ENCODE data around the gene CSNK1G3. TPM values are rescaled to one million over a fixed set of nuclear protein-coding genes. Genes with fewer than 3 reads are reported as not detected.

CSNK1G3 gene
- polyA plus RNA-seq, 1 experiment, result 9.8 TPM

- no peaks in the 10 kb centered on the region for H3K36me3 ChIP-seq (ENCODE audit: control insufficient read depth, insufficient read depth, low read length)
- ChIA-PET CTCF (interaction anchor here (1.7 kb wide), 1 partner anchor 9 kb away, joined by 3 read pairs; no protein-coding TSS in a partner anchor), POLR2A (no interaction called here)
- H3K4me3 ChIP-seq (ENCODE audit: low read depth, low read length), result no peak overlapping the region
- DNase-seq (ENCODE audit: low read depth), result no peak
- H3K27me3 ChIP-seq (ENCODE audit: control insufficient read depth, insufficient read depth, low read length), result no peaks in the 10 kb centered on the region
- TF ChIP-seq CTCF (IDR thresholded peaks at IDR 0.05; ENCODE audit: insufficient read depth, low read depth, low read length), result no peak
Measured at GRCh38 chr5:123530728-123531127, 18.8 kb downstream of the CSNK1G3 start.

- no peak for TF ChIP-seq CTCF (IDR thresholded peaks at IDR 0.05; ENCODE audit: insufficient read depth, low read depth, low read length)
- CTCF ChIA-PET, result interaction anchor here (1.3 kb wide), 1 partner anchor 49 kb away, joined by 3 read pairs; no protein-coding TSS in a partner anchor
- POLR2A ChIA-PET, result no interaction called here
Measured at GRCh38 chr5:123535648-123536047, 23.7 kb downstream of the CSNK1G3 start.

GRCh38 chr5:123537256-123537655, 25.3 kb downstream of the CSNK1G3 start:
- ChIA-PET CTCF (no interaction called here), POLR2A (no interaction called here)

More at GRCh38 chr5:123535648-123536047, 23.7 kb downstream of the CSNK1G3 start:
- no peak for DNase-seq (ENCODE audit: low read depth)
- Histone ChIP-seq H3K27me3 (ENCODE audit: control insufficient read depth, insufficient read depth, low read length) (no peaks in the 10 kb centered on the region), H3K4me3 (ENCODE audit: low read depth, low read length) (no peak overlapping the region), H3K36me3 (ENCODE audit: control insufficient read depth, insufficient read depth, low read length) (no peaks in the 10 kb centered on the region)

GRCh38 chr5:123537845-123538244, 25.9 kb downstream of the CSNK1G3 start:
- Histone ChIP-seq H3K27me3 (ENCODE audit: control insufficient read depth, insufficient read depth, low read length) (no peaks in the 10 kb centered on the region), H3K36me3 (ENCODE audit: control insufficient read depth, insufficient read depth, low read length) (no peaks in the 10 kb centered on the region), H3K4me3 (ENCODE audit: low read depth, low read length) (no peak overlapping the region)
- DNase-seq (ENCODE audit: low read depth), result no peak
- CTCF ChIA-PET, result interaction anchor here (1.0 kb wide), 1 partner anchor 11 kb away, joined by 4 read pairs; no protein-coding TSS in a partner anchor
- no peak for TF ChIP-seq CTCF (IDR thresholded peaks at IDR 0.05; ENCODE audit: insufficient read depth, low read depth, low read length)
- POLR2A ChIA-PET, result no interaction called here

More at GRCh38 chr5:123537256-123537655, 25.3 kb downstream of the CSNK1G3 start:
- no peak overlapping the region for H3K4me3 ChIP-seq (ENCODE audit: low read depth, low read length)
- DNase-seq (ENCODE audit: low read depth), result no peak
- no peaks in the 10 kb centered on the region for H3K36me3 ChIP-seq (ENCODE audit: control insufficient read depth, insufficient read depth, low read length)
- no peaks in the 10 kb centered on the region for H3K27me3 ChIP-seq (ENCODE audit: control insufficient read depth, insufficient read depth, low read length)
- TF ChIP-seq CTCF (IDR thresholded peaks at IDR 0.05; ENCODE audit: insufficient read depth, low read depth, low read length), result no peak

GRCh38 chr5:123538670-123539459, 26.9 kb downstream of the CSNK1G3 start:
- no peak for TF ChIP-seq CTCF (IDR thresholded peaks at IDR 0.05; ENCODE audit: insufficient read depth, low read depth, low read length)
- Histone ChIP-seq H3K4me3 (ENCODE audit: low read depth, low read length) (no peak overlapping the region), H3K36me3 (ENCODE audit: control insufficient read depth, insufficient read depth, low read length) (no peaks in the 10 kb centered on the region), H3K27me3 (ENCODE audit: control insufficient read depth, insufficient read depth, low read length) (no peaks in the 10 kb centered on the region)
- DNase-seq (ENCODE audit: low read depth), result no peak
- POLR2A ChIA-PET, result no interaction called here
- CTCF ChIA-PET, result interaction anchor here (1.0 kb wide), 1 partner anchor 10 kb away, joined by 4 read pairs; no protein-coding TSS in a partner anchor

Data from BJ (cell line).